Activated naive CD4-positive, alpha-beta T cell treated with anti-CD3 and anti-CD28 coated beads for 36 hours (primary cell): Measurements from ENCODE around the gene PNLDC1. TPM values are rescaled to one million over a fixed set of nuclear protein-coding genes. Genes with fewer than 3 reads are reported as not detected.

Experiments used
- CTCF ChIA-PET: fragments of 350-600 bp; sonication (Branson Sonifier 250); formaldehyde crosslinking; loops from one replicate; lab custom pipeline; 2021; ENCODE audit warnings: antibody characterized with exemption; lab: Charles Lee
- DNase-seq: peaks from one replicate; pipeline ENCODE4 v3.0.0-alpha.2; 2020
- H3K27ac Mint-ChIP-seq: one replicate; pipeline ENCODE4 v1.8.0; 2021; ENCODE audit warnings: mild to moderate bottlenecking, mixed read lengths
- H3K27me3 Mint-ChIP-seq: one replicate; pipeline ENCODE4 v1.8.0; 2021; ENCODE audit warnings: low read depth, mixed read lengths
- H3K36me3 Mint-ChIP-seq: one replicate; pipeline ENCODE4 v1.8.0; 2021; ENCODE audit warnings: low read depth, mixed read lengths
- H3K4me1 Mint-ChIP-seq: one replicate; pipeline ENCODE4 v1.8.0; 2021; ENCODE audit warnings: low read depth, mixed read lengths
- H3K4me3 Mint-ChIP-seq: one replicate; pipeline ENCODE4 v1.8.0; 2021; ENCODE audit warnings: mild to moderate bottlenecking, moderate library complexity, mixed read lengths
- H3K9me3 Mint-ChIP-seq: one replicate; pipeline ENCODE4 v1.8.0; 2021; ENCODE audit warnings: mixed read lengths
- intact Hi-C: fragments of 100-400 bp; cut with micrococcal nuclease; formaldehyde crosslinking; loops from one replicate; pipeline ENCODE4 v1.15.1; 2023
- total RNA-seq, 2 experiments: library from RNA; stranded (reverse); gene quantifications; one replicate each; pipeline ENCODE4 v1.2.3, GENCODE V29; 2021

PNLDC1 gene
- total RNA-seq, 2 experiments from 2014 or later, result 0.40 TPM; not detected in 1

DNA sequence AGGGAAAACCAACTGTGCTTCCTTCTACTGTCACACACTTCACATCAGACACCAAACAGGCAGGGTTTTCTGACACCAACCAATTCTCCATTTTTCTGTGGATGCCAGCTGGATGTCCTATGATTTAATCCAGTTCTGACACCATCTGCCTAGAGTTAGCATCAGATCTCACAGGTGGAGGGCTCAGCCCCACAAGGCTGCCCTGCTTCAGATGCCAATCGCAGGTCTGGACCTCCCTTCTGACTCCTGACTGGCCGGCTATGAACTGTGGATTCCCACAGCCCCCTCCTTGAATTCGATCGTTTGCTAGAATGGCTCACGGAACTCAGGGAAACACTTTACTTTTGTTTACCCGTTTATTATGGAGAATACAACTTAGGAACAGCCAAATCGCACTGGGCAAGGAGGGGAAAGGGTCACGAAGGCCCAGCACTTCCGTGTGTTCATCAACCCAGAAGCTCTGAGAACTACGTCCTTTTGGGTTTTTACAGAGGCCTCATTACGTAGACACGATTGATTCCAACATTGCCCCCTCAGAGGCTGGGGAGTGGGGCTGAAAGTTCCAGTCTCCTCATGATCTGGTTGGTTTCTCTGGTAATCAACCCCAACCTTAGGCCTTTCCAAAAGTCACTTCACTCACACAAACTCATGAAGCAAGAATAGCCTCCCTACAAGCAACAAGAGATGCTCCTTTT, 65.3 kb downstream of the PNLDC1 start:
- CTCF ChIA-PET, result interaction anchor here (0.6 kb wide), 2 partner anchors 14 to 277 kb away, joined by 3 read pairs; no protein-coding TSS in a partner anchor
- Mint-ChIP-seq H3K27ac (no peak overlapping the region), H3K27me3 (no peaks in the 10 kb centered on the region), H3K4me3 (no peak overlapping the region), H3K4me1 (peaks cover 16% of the 10 kb centered on the region), H3K36me3 (no peaks in the 10 kb centered on the region), H3K9me3 (peaks cover 2% of the 10 kb centered on the region)
- intact Hi-C loops, result loop anchor here (10.0 kb wide), 1 partner anchor 209 kb away; no protein-coding TSS in a partner anchor
- no peak for DNase-seq

DNA sequence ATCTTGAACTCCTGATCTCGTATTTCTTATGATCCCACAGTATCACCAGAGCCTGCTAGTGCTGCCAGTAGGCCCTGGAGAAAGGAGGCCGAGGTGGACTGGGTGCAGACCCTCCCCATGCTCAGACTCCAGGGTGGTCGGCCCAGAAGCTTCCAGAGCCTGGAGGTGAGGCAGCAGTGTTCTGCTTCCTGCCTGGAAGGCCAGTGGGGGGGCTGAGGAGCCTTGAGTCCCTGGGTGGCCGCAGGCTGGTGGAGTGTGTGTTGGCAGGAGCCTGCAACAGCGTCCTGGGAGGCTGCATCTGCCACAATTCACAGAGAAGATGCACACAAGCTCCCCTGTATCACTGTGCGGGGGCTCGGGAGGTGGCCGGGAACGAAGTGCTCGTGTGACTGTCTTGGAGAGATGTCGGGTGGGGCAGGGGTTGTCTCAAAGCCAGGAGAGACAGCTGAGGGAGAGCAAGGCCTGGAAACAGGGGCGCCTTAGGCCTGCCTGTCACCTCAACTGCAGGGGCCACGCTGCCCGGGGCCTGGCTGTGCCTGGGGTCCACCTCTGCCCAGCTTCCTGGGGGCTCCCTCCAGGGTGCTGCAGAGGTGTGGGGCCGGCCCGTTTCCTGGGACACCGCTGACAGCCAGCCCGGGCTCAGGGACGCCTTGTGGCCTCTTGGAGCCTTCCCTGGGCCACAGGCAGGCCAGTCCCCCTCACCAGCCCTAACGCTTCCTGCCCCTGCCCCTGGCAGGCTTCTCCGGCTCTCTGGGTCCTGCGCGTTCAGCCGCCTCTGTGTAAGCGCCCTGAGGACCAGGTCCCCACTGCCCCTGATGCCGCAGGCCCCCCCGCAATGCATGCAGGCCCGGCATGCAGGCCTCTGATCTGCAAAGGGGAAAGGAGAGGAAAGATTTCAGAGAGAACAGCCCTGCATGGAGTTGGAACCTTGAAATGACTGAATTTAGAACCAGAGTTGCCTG, 66.5 kb downstream of the PNLDC1 start:
- intact Hi-C loops, result loop anchor here (10.0 kb wide), 1 partner anchor 208 kb away; no protein-coding TSS in a partner anchor

More for the DNA sequence above, 66.5 kb downstream of the PNLDC1 start:
- CTCF ChIA-PET, result interaction anchor here (0.7 to 1.2 kb wide), 2 partner anchors 76 to 205 kb away, joined by 3 to 6 read pairs; no protein-coding TSS in a partner anchor
- no peak for DNase-seq
- Mint-ChIP-seq H3K36me3 (no peaks in the 10 kb centered on the region), H3K4me1 (peaks cover 16% of the 10 kb centered on the region), H3K27ac (no peak overlapping the region), H3K4me3 (no peak overlapping the region), H3K27me3 (no peaks in the 10 kb centered on the region), H3K9me3 (peaks cover 2% of the 10 kb centered on the region)

Other genes starting within 250 kb of the PNLDC1 start
- gene SOD2, start 107.0 kb upstream of the PNLDC1 start, total RNA-seq, result 100 to 1,000 TPM; 256 to 260 TPM
- 10 to 100 TPM; 87.5 to 91.6 TPM for gene WTAP, start 72.8 kb upstream of the PNLDC1 start, total RNA-seq
- 10 to 100 TPM; 84.9 to 92.4 TPM for gene ACAT2, start 38.2 kb upstream of the PNLDC1 start, total RNA-seq
- 100 to 1,000 TPM; 420 to 425 TPM for gene TCP1, start 10.7 kb upstream of the PNLDC1 start, total RNA-seq
- 10 to 100 TPM; 65.1 to 75.8 TPM for gene MRPL18, start 9.8 kb upstream of the PNLDC1 start, total RNA-seq
- not detected for gene MAS1, start 90.7 kb downstream of the PNLDC1 start, total RNA-seq
- gene IGF2R, start 168.8 kb downstream of the PNLDC1 start, total RNA-seq, result 10 to 100 TPM; 42.1 to 44.5 TPM